Measurements from ENCODE around the gene GART.
"Not testable (repeated sequence)": the region's sequence is repeated elsewhere in the genome, so short reads cannot be mapped to it uniquely, and the experiment has no call there.

GART gene

DNA sequence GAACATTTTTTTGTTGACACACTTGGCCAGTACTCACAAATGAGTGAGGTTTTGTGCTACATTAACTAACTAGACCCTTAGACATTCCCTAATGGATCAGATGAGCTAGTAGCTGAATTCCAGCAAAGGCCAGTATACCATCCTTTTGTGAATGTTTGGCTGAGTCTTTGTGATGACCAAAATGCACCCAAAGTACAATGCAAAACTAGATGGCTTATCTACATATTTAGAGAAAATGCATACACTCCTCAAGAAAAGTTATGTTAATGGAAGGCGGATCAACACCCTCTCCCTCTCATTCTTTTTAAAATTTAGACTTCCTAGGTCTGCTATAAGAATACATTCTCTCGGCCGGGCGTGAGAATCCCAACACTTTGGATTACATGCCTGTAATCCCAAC is 30.3 kb downstream of the GART start:
- DNase-seq: no peak

GRCh38 chr21:33510826-33511225 is 31.1 kb downstream of the GART start:
- DNase-seq: no peak

- DNase-seq: not testable (repeated sequence)
Observed at GRCh38 chr21:33507003-33507402, 34.9 kb downstream of the GART start.

- DNase-seq: no peak
Observed at GRCh38 chr21:33505833-33506232, 36.1 kb downstream of the GART start.

- no peak for DNase-seq
Observed at GRCh38 chr21:33496345-33496744, 45.6 kb downstream of the GART start.

- DNase-seq: no peak
Observed at GRCh38 chr21:33495743-33496142, 46.2 kb downstream of the GART start.

DNA sequence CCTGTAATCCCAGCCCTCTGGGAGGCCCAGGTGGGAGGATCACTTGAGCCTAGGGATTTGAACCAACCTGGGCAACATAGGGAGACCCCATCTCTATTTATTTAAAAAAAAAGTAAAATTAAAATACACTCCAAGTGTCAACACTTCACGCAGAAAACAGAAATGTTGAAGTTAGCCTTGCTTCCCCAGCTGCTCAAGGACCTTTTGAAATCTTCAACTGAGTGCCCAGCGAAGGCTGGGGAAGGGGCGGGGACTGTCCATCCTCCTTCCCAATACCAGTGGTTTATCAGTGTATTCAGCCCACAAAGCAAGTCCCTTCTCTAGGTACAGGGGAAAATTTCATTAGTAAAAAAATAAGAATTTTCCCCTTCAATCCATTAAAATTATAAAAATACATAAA is 48.2 kb downstream of the GART start:
- no peak for DNase-seq

DNA sequence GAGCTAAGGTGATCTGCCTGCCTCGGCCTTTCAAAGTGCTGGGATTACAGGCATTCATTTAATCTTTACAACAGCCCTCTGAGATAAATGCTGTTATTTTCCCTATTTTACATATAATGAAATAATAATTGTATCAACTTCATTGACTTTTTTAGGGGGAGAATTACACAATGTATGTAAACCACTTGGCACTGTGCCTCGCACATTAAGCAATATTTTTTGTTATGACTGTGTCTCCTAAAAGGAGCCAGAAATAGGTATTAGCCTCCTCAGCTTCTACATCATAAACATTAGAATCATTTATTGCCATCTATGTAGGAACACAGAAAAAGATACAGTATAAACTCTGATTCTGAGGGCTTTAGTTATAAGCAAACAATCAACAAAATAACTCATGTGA is 49.3 kb downstream of the GART start:
- DNase-seq: no peak

GRCh38 chr21:33491373-33492102 is 50.4 kb downstream of the GART start, which contains the start of gene DNAJC28:
Gene DNAJC28, minus strand, starts transcription at chr21:33491716. Its CDS starts 2,323 bp downstream, at chr21:33489393.
- DNase-seq: peak; percentile 95

- DNase-seq: no peak
Observed at GRCh38 chr21:33490991-33491372, 50.9 kb downstream of the GART start.

- no peak for DNase-seq
Observed at GRCh38 chr21:33488936-33489335, 53.0 kb downstream of the GART start.

DNA sequence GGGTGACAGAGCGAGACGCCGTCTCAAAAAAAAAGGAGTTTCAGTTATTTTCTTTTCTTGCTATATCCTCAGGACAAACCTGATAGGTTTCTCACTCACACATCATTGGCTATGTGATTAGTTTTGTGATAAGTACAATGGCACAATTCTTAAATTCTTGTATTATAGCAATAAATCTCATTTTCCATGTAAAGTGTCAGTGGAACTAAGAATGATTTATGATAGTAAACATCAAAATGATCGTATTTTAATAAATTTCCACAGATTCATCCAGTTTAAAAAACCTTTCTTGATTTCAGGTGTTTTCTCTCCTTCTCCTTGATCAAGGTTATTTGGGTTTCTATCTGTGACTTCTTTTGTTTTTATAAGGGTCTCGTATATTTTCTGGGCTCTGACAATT is 53.9 kb downstream of the GART start:
- no peak for DNase-seq

- no peak for DNase-seq
Observed at GRCh38 chr21:33481314-33481943, 60.5 kb downstream of the GART start.

DNA sequence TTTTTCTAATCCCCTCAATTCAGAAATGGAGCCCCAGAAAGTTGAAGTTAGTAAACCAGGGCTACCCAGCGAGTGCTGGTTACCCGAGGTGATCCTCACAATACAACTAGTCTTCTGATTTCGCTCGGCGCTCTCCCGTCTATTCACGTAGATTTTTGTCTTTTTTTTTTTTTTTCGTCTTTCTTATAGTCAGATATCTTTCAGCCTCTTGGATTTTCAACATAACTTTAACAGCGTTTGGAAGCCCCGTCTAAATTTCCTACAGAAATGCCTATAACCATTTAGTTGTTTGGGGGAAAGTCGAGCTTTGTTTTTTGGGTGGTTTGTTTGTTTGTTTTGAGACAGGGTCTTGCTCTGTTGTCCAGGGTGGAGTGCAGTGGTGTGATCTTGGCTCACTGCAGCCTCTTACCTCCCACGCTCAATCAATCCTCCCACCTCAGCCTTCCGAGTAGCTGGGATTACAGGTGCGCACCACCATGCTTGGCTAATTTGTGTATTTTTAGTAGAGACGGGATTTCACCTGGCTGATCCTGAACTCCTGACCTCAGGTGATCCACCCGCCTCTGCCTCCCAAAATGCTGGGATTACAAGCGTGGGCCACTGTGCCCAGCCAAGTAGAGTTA is 61.3 kb downstream of the GART start:
- no peak for DNase-seq

- DNase-seq: peak; percentile 96
Observed at GRCh38 chr21:33479679-33480480, 62.0 kb downstream of the GART start, which contains the start of gene TMEM50B. Gene TMEM50B, minus strand, starts transcription at chr21:33479974. Its CDS starts 11,089 bp downstream, at chr21:33468885.

GRCh38 chr21:33478935-33479678 is 62.8 kb downstream of the GART start:
- peak; percentile 57 for DNase-seq

- DNase-seq: no peak
Observed at GRCh38 chr21:33478182-33478581, 63.7 kb downstream of the GART start.

DNA sequence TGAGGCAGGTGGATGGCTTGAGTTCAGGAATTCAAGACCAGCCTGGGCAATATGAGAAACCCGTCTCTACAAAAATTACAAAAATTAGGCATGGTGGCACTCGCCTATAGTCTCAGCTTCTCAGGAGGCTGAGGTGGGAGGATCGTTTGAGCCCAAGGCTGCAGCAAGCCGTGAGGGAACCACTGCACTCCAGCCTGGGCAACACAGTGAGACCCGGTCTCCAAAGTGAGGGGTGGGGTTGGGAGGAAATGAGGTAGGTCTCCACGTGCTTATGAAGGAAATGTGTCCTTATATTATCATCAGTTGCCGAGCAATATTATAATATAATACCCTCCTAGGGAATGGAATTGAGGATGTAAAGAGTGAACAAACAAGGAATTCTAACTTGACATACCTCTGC is 64.9 kb downstream of the GART start:
- no peak for DNase-seq

DNA sequence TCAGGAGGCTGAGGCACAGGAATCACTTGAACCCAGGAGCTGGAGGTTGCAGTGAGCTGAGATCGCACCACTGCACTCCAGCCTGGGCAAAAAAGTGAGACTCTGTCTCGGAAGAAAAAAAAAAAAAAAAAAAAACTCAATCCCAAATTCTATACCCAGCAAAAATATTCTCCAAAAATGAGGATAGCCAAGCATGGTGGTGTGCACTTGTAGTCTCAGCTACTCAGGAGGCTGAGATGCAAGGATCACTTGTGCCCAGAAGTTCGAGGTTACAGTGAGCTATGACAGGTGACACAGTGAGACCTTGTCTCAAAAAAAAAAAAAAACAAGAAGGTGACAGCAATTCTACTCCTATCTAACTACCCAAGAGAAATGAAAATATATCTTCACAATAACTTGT is 68.6 kb downstream of the GART start:
- no peak for DNase-seq

GRCh38 chr21:33470701-33471100 is 71.2 kb downstream of the GART start:
- DNase-seq: no peak

GRCh38 chr21:33469183-33469582 is 72.7 kb downstream of the GART start:
- DNase-seq: not testable (repeated sequence)

GRCh38 chr21:33461538-33462250 is 80.2 kb downstream of the GART start:
- DNase-seq: no peak
